Subcutaneous adipose tissue (tissue), 4 donors: ENCODE results near the gene FLNB. TPM values are rescaled to one million over a fixed set of nuclear protein-coding genes. Genes with fewer than 3 reads are reported as not detected.

ENCODE experiments used
- total RNA-seq, 4 donors: library from RNA; depleted of rRNA; stranded (reverse); fragments of >200 nt; gene quantifications; one replicate each; pipeline ENCODE4 v1.1.0, GENCODE V29; 2016
- TF ChIP-seq, protein P1 (sequence below): fragments of 450-650 bp; IDR thresholded peaks from one replicate; pipeline ENCODE4 v1.5.1; 2016; ENCODE audit warnings: low read depth, mild to moderate bottlenecking, control low read depth, antibody characterized with exemption, moderate library complexity

Gene FLNB
- total RNA-seq, 4 donors from 2014 or later = 62.2 to 158 (median 75.8) TPM

DNA sequence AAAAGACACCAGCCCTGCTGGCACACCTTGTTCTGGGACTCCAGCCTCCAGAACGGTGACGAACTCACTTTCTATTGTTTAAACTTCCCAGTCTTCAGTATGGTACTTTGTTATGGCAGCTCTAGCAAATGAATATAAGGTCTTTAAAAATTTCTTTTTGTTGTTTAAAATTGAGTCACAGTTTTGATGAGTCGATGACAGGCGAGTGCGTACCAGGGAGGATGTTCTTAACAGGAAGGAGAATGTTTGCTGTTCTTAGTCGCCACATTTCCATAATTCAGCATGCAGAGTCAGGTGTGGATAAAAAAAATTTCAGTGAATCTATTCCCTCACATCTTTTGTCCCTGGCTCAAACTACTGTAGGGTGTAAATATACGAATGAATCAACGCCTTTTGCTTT, 190.1 kb downstream of the FLNB start:
- TF ChIP-seq, protein P1, sequence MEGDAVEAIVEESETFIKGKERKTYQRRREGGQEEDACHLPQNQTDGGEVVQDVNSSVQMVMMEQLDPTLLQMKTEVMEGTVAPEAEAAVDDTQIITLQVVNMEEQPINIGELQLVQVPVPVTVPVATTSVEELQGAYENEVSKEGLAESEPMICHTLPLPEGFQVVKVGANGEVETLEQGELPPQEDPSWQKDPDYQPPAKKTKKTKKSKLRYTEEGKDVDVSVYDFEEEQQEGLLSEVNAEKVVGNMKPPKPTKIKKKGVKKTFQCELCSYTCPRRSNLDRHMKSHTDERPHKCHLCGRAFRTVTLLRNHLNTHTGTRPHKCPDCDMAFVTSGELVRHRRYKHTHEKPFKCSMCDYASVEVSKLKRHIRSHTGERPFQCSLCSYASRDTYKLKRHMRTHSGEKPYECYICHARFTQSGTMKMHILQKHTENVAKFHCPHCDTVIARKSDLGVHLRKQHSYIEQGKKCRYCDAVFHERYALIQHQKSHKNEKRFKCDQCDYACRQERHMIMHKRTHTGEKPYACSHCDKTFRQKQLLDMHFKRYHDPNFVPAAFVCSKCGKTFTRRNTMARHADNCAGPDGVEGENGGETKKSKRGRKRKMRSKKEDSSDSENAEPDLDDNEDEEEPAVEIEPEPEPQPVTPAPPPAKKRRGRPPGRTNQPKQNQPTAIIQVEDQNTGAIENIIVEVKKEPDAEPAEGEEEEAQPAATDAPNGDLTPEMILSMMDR = no peak

DNA sequence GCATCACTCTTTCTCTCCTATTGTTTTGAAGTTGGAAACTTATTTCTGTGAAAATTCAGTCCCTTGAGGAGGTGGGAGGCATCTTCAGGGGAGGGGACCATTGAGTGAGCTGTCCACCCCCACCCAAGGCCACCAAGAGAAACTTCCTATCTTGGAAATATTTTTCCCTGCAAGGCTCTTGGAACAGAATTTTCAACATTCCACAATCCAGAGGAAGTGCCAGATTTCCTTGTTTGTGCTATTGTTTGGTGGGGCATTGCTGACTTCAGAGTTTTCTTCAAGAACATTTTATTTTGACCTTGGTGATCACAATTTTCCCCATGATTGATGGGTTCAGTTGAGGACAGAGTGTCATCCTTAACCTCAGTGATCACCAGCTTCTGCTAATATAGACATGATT, 190.6 kb downstream of the FLNB start:
- TF ChIP-seq, protein P1 = no peak

DNA sequence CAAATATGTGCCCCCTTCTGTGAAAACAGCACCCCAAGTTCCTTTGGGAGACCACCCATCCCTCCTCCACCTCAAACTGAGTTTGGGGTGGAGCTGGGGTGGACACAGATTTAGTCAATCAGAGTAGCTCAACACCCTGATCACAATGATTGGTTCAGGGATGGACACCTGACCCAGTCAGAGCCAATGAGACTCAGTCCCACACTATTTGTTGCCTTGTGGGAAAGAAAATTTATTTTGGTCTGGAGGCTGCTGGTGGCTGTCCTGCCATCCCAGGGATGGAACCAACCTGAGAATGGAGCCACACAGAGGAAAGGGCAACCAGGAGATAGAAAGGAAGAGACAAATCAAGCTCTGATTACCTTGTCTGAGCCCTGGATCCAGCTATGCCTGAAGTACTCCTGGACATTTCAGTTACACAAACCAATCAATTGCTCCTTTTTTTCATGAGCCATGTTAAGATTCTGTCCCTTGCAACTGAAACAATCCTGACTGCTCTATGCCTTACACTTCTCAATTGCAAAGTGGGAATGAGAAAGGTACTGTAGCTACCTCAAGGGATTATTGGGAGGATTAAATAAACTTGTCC, 192.0 kb downstream of the FLNB start:
- TF ChIP-seq, protein P1 = no peak

DNA sequence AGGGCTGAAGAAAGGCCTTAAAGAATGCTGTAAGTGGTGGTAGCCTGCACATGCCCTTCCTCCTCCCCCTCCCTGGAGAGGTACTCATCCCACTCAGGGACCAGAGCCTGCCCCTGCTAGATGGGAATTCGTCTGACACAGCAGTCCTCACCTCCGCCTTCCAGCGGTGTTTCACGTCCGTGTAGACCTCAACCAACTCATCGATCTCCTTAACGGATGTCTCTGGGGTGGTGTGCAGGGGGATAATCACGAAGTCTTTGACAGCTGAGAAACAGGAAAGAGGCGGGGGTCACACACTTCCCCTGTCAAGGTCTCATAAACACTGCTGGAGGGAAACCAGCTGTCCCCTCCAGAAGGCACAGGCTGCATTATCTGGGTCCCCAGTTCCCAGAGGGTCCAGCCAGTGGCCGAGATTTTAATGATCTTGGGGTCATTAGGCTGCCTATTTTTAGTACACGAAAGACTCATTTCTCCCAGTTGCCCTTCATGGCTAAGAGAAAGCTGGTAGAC, 192.7 kb downstream of the FLNB start:
- TF ChIP-seq, protein P1 = no peak

DNA sequence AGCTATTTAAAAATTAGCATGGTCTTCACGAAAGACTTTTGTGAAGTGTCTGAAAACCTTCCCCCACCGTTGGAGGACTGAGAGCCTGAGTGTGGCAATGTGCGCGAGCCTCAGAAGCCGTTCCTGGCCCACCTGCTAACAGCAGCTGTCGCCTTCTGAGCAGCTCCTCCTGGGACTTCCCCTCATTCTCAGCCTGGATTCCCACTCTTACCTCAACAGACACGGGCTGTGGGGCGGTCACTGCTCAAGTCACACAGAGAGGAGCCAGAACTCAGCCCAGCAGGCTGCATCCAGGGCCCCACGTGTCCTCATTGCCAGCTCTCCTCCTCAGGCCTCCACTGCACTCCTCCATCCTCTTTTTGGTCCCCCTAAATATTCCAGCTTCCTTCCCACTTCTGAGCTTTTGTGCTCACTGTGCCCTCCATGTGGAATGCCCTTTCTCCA, 194.7 kb downstream of the FLNB start:
- TF ChIP-seq, protein P1 = no peak

DNA sequence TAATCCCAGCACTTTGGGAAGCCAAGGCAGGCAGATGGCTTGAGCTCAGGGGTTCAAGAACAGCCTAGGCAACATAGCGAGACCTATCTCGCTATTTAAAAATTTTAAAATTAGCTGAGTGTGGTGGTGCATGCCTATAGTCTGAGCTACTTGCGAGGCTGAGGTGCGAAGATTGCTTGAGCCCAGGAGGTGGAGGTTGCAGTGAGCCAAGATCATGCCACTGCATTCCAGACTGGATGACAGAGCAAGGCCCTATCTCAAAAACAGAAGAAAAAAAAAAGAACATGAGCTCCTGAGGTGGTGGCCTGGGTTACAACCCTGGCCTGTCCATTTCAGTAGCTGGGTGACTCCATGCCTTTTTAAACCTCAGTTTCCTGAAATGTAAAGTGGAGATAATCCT, 195.3 kb downstream of the FLNB start:
- TF ChIP-seq, protein P1 = no peak

DNA sequence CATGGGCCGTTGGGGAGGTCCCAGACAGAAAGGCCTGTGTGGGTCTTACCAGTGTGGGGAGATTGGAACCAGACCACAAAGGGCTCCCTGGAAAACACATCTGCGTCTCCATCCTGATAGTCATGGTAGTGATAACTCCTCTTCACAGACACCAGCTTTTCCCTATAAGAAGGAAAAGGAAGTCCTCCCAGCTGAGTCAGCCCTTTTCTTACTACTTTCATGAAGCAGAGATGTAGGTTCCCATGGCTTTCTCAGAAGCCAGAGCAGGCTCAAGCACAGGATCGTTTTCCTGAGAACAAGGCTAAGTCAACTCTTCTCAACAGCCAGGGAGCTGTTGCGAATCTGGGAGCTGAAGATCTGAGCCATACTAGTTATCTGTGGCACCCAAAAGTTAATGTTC, 196.5 kb downstream of the FLNB start:
- TF ChIP-seq, protein P1 = no peak
